Fibroblast of lung (primary cell): ENCODE results near the gene PPP1R7. TPM values are rescaled to one million over a fixed set of nuclear protein-coding genes. Genes with fewer than 3 reads are reported as not detected.

ENCODE experiments used
- DNase-seq, 2 donors: peaks; one replicate each; pipeline versions ENCODE4 v3.0.0 to v3.0.0-alpha.2; 2010; ENCODE audit warnings: low read depth in 2 of 2
- H2AFZ ChIP-seq: 2 replicates; pipeline ENCODE4 v1.5.1; 2012; ENCODE audit warnings: low read length, control low read depth, inconsistent platforms
- H3K27ac ChIP-seq: 2 replicates; pipeline ENCODE4 v1.5.1; 2011; ENCODE audit warnings: low read length, control low read depth; ENCODE audit not compliant: insufficient read depth
- H3K27me3 ChIP-seq: 2 replicates; pipeline ENCODE4 v1.5.1; 2011; ENCODE audit warnings: mild to moderate bottlenecking, low read length; ENCODE audit not compliant: control insufficient read depth, insufficient read depth
- H3K36me3 ChIP-seq: 2 replicates; pipeline ENCODE4 v1.5.1; 2011; ENCODE audit warnings: low read length; ENCODE audit not compliant: control insufficient read depth, insufficient read depth
- H3K4me1 ChIP-seq: 2 replicates; pipeline ENCODE4 v1.5.1; 2011; ENCODE audit warnings: low read length; ENCODE audit not compliant: control insufficient read depth, insufficient read depth; ENCODE audit errors: extremely low read depth
- H3K4me2 ChIP-seq: 2 replicates; pipeline ENCODE4 v1.5.1; 2011; ENCODE audit warnings: low read length, control low read depth; ENCODE audit not compliant: insufficient read depth; ENCODE audit errors: extremely low read depth
- H3K4me3 ChIP-seq, 4 experiments: fragments of 200-600 bp in 1 of 4; sonication (generic) in 1 of 4; replicated peaks in 1 of 4; 2 replicates each; pipeline ENCODE4 v1.5.1; 2011 to 2016; ENCODE audit warnings: low read length in 4 of 4, low read depth in 3 of 4, mild to moderate bottlenecking in 3 of 4, control low read depth in 2 of 4, inconsistent platforms in 1 of 4, mixed read lengths in 1 of 4; ENCODE audit not compliant: insufficient read depth in 1 of 4; ENCODE audit errors: control extremely low read depth in 1 of 4
- H3K79me2 ChIP-seq: 2 replicates; pipeline ENCODE4 v1.5.1; 2012; ENCODE audit warnings: mild to moderate bottlenecking, low read length, inconsistent platforms; ENCODE audit not compliant: control insufficient read depth, insufficient read depth
- H3K9ac ChIP-seq: 2 replicates; pipeline ENCODE4 v1.5.1; 2011; ENCODE audit warnings: mild to moderate bottlenecking, low read length, control low read depth; ENCODE audit not compliant: insufficient read depth
- H3K9me3 ChIP-seq: 2 replicates; pipeline ENCODE4 v1.5.1; 2012; ENCODE audit warnings: low read depth, low read length; ENCODE audit not compliant: control insufficient read depth, insufficient read depth
- H4K20me1 ChIP-seq: 2 replicates; pipeline ENCODE4 v1.5.1; 2011; ENCODE audit warnings: low read length; ENCODE audit not compliant: control insufficient read depth, insufficient read depth; ENCODE audit errors: extremely low read depth
- CTCF ChIP-seq, 2 donors: IDR thresholded peaks in 1 of 2; conservative IDR thresholded peaks in 1 of 2; 1 replicate in 1 of 2; 2 replicates in 1 of 2; pipeline ENCODE4 v1.5.1; 2011 to 2012; ENCODE audit warnings: low read length in 2 of 2, control low read depth in 1 of 2, inconsistent platforms in 1 of 2, low read depth in 1 of 2, mild to moderate bottlenecking in 1 of 2
- EZH2 ChIP-seq: IDR thresholded peaks from 2 replicates; pipeline ENCODE4 v1.5.1; 2012; ENCODE audit warnings: low read length, control low read depth, mild to moderate bottlenecking; ENCODE audit errors: missing control alignments
- polyA plus RNA-seq, 2 donors: library from polyadenylated mRNA; depleted of rRNA in 1 of 2; stranded (reverse) in 1 of 2; unstranded in 1 of 2; fragments of >200 nt; gene quantifications; 2 replicates each; pipeline ENCODE4 v1.2.1, GENCODE V29; 2011 to 2012; ENCODE audit warnings: missing spikeins in 1 of 2
- total RNA-seq: library from RNA; depleted of rRNA; stranded (reverse); fragments of >200 nt; gene quantifications from 2 replicates; pipeline ENCODE4 v1.2.1, GENCODE V29; 2014

Gene PPP1R7
- total and polyA plus RNA-seq, 2 donors (not counting 1 experiment from before 2014, with no cell fraction given), result 70.7 to 141 TPM

- Histone ChIP-seq H4K20me1 (no peaks in the 10 kb centered on the region), H3K27ac (no peak overlapping the region), H3K27me3 (no peaks in the 10 kb centered on the region), H3K9me3 (no peaks in the 10 kb centered on the region), H2AFZ (no peak overlapping the region), H3K4me1 (no peaks in the 10 kb centered on the region), H3K4me2 (no peak overlapping the region), H3K79me2 (no peaks in the 10 kb centered on the region), H3K9ac (no peak overlapping the region), H3K4me3 (no peak overlapping the region), H3K36me3 (peaks cover 6% of the 10 kb centered on the region)
- DNase-seq, result no peak
- TF ChIP-seq CTCF (conservative IDR thresholded peaks at IDR 0.05 in 1 of 2, IDR thresholded peaks at IDR 0.05 in 1 of 2; ENCODE audit: low read depth in 1 of 2, low read length in 2 of 2), result no peak
- TF ChIP-seq EZH2, result no peak
These were observed 30.2 kb downstream of the PPP1R7 start for GRCh38 chr2:241180495-241180894.

- H3K27me3 ChIP-seq, result no peaks in the 10 kb centered on the region
- H2AFZ ChIP-seq, result no peak overlapping the region
- H3K79me2 ChIP-seq, result no peaks in the 10 kb centered on the region
- H3K9ac ChIP-seq, result no peak overlapping the region
- H3K9me3 ChIP-seq, result no peaks in the 10 kb centered on the region
- peaks cover 6% of the 10 kb centered on the region for H3K36me3 ChIP-seq
- no peak overlapping the region for H3K27ac ChIP-seq
- H3K4me2 ChIP-seq, result no peak overlapping the region
- no peaks in the 10 kb centered on the region for H3K4me1 ChIP-seq
- H4K20me1 ChIP-seq, result no peaks in the 10 kb centered on the region
- H3K4me3 ChIP-seq, result no peak overlapping the region
- DNase-seq, result no peak
- TF ChIP-seq EZH2 (no peak), CTCF (conservative IDR thresholded peaks at IDR 0.05 in 1 of 2, IDR thresholded peaks at IDR 0.05 in 1 of 2; ENCODE audit: low read depth in 1 of 2, low read length in 2 of 2) (no peak)
These were observed 31.9 kb downstream of the PPP1R7 start for GRCh38 chr2:241182126-241182525.

GRCh38 chr2:241182531-241183133, 32.4 kb downstream of the PPP1R7 start:
- no peak overlapping the region for H3K27ac ChIP-seq
- H4K20me1 ChIP-seq, result no peaks in the 10 kb centered on the region
- no peaks in the 10 kb centered on the region for H3K9me3 ChIP-seq
- no peaks in the 10 kb centered on the region for H3K27me3 ChIP-seq
- H3K4me2 ChIP-seq, result no peak overlapping the region
- H3K9ac ChIP-seq, result no peak overlapping the region
- H3K4me1 ChIP-seq, result no peaks in the 10 kb centered on the region
- H3K4me3 ChIP-seq, result no peak overlapping the region
- peaks cover 6% of the 10 kb centered on the region for H3K36me3 ChIP-seq
- TF ChIP-seq EZH2 (no peak), CTCF (conservative IDR thresholded peaks at IDR 0.05 in 1 of 2, IDR thresholded peaks at IDR 0.05 in 1 of 2; ENCODE audit: low read depth in 1 of 2, low read length in 2 of 2) (no peak)
- no peaks in the 10 kb centered on the region for H3K79me2 ChIP-seq
- DNase-seq, result no peak
- H2AFZ ChIP-seq, result no peak overlapping the region
